Measurements from ENCODE around the gene TNNC2.

GRCh38 chr20:45861221-45862075 lies 34.3 kb upstream of the TNNC2 start:
- TF ChIP-seq GTF2F1 (IDR thresholded peaks at IDR 0.05; ENCODE audit: borderline replicate concordance, low read depth, low read length): no peak
- TF ChIP-seq RFX5 (IDR thresholded peaks at IDR 0.05; ENCODE audit: borderline replicate concordance, low read depth, low read length): no peak
- TF ChIP-seq GABPA (IDR thresholded peaks at IDR 0.05; ENCODE audit: borderline replicate concordance, insufficient read depth, low read length): no peak
- TF ChIP-seq ZNF274 (IDR thresholded peaks at IDR 0.05; ENCODE audit: borderline replicate concordance, extremely low read depth, low read length): no peak
- no peak for TF ChIP-seq EZH2 (IDR thresholded peaks at IDR 0.05; ENCODE audit: low read depth, low read length, severe bottlenecking)
- TF ChIP-seq CTCF (IDR thresholded peaks at IDR 0.05; ENCODE audit: control extremely low read depth in 1 of 3, insufficient read depth in 1 of 3, low read depth in 1 of 3, low read length in 3 of 3): no peak
- TF ChIP-seq RAD21 (IDR thresholded peaks at IDR 0.05 in 1 of 2, conservative IDR thresholded peaks at IDR 0.05 in 1 of 2; ENCODE audit: low read depth in 2 of 2, low read length in 2 of 2): no peak
- TF ChIP-seq KDM1A (IDR thresholded peaks at IDR 0.05; ENCODE audit: borderline replicate concordance, low read length): no peak
- TF ChIP-seq FOSL1 (IDR thresholded peaks at IDR 0.05; ENCODE audit: insufficient read depth, low read depth, low read length): no peak
- TF ChIP-seq NRF1 (IDR thresholded peaks at IDR 0.05; ENCODE audit: low read depth, low read length): no peak
- TF ChIP-seq POLR2A (IDR thresholded peaks at IDR 0.05; ENCODE audit: control extremely low read depth in 1 of 2, low read depth in 2 of 2, low read length in 2 of 2): no peak
- TF ChIP-seq BCL11A (IDR thresholded peaks at IDR 0.05; ENCODE audit: low read depth in 2 of 2, low read length in 2 of 2): no peak
- TF ChIP-seq JUND (IDR thresholded peaks at IDR 0.05; ENCODE audit: low read length): no peak

All from H1 (cell line).